Colonic mucosa (tissue), 4 donors: Measurements from ENCODE around the gene CHRNA3. TPM values are rescaled to one million over a fixed set of nuclear protein-coding genes. Genes with fewer than 3 reads are reported as not detected.

Experiments used
- DNase-seq: peaks from one replicate; pipeline ENCODE4 v3.0.0-alpha.2; 2020
- H3K27ac ChIP-seq: fragments of 200-600 bp; one replicate; pipeline ENCODE4 v1.8.0; 2021
- H3K27me3 ChIP-seq: fragments of 200-600 bp; one replicate; pipeline ENCODE4 v1.8.0; 2021
- H3K36me3 ChIP-seq: fragments of 200-600 bp; one replicate; pipeline ENCODE4 v1.8.0; 2021
- H3K4me1 ChIP-seq: fragments of 200-600 bp; one replicate; pipeline ENCODE4 v1.8.0; 2021; ENCODE audit warnings: mild to moderate bottlenecking
- H3K4me3 ChIP-seq: fragments of 200-600 bp; one replicate; pipeline ENCODE4 v1.8.0; 2021
- H3K9ac ChIP-seq, 2 donors: one replicate each; pipeline ENCODE4 v1.7.0; 2013; ENCODE audit warnings: control low read depth in 2 of 2, low read depth in 2 of 2, low read length in 2 of 2
- H3K9me3 ChIP-seq: fragments of 200-600 bp; one replicate; pipeline ENCODE4 v1.8.0; 2021
- CTCF ChIP-seq: fragments of 200-600 bp; IDR thresholded peaks from one replicate; pipeline ENCODE4 v1.8.0; 2022; ENCODE audit warnings: antibody characterized with exemption, mild to moderate bottlenecking
- intact Hi-C: fragments of 100-400 bp; cut with DNase I; formaldehyde crosslinking; loops from one replicate; pipeline ENCODE4 v1.14.1; 2022
- total RNA-seq, 2 donors: library from RNA; stranded (reverse); fragmentation: NEBNext Ultra II Directional in 1 of 2; extraction: Animal tissue kit (Norgen Biotek cat#: 25700) in 1 of 2; gene quantifications; one replicate each; pipeline ENCODE4 v1.2.1, GENCODE V29; 2021
- donor health status: healthy.
- donor health status: DM: no; HTN: no; CAD: no.
- donor health status: DM: no; HTN: no; CAD: no.

The CHRNA3 gene
- total RNA-seq, 2 donors from 2014 or later, result 2.0 to 3.5 TPM

DNA sequence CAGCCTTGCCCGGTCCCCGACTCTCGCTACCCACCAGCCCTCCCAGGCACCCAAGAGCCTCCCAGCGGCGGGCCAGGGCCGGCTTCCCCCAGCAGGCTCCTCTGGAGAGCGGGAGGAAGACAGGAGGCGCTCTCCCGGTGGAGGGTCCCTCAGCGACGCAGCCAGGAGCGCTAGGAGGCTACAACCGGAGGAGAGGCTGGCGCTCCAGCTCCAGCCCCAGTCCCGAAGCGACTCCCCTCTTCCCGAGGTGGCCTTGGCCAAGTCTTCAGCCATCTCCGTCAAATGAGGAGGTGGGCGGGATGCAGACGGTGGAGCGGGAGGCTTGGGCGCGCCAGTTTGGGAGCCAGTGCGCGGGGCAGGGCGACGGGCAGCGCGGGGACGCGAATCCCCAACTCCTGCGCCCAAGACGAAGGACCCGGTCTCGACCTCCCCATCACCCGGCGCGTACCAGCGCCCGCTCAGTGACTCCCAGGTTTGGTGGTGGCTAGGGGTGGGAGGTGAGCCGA, 722 bp downstream of the CHRNA3 start:
- Histone ChIP-seq H3K9ac (no peak overlapping the region), H3K9me3 (no peaks in the 10 kb centered on the region), H3K27me3 (peaks cover 34% of the 10 kb centered on the region), H3K36me3 (no peaks in the 10 kb centered on the region), H3K4me1 (no peaks in the 10 kb centered on the region), H3K4me3 (peak overlapping the region; percentile 17), H3K27ac (no peak overlapping the region)
- intact Hi-C loops, result no loop called here
- TF ChIP-seq CTCF, result no peak
- no peak for DNase-seq

DNA sequence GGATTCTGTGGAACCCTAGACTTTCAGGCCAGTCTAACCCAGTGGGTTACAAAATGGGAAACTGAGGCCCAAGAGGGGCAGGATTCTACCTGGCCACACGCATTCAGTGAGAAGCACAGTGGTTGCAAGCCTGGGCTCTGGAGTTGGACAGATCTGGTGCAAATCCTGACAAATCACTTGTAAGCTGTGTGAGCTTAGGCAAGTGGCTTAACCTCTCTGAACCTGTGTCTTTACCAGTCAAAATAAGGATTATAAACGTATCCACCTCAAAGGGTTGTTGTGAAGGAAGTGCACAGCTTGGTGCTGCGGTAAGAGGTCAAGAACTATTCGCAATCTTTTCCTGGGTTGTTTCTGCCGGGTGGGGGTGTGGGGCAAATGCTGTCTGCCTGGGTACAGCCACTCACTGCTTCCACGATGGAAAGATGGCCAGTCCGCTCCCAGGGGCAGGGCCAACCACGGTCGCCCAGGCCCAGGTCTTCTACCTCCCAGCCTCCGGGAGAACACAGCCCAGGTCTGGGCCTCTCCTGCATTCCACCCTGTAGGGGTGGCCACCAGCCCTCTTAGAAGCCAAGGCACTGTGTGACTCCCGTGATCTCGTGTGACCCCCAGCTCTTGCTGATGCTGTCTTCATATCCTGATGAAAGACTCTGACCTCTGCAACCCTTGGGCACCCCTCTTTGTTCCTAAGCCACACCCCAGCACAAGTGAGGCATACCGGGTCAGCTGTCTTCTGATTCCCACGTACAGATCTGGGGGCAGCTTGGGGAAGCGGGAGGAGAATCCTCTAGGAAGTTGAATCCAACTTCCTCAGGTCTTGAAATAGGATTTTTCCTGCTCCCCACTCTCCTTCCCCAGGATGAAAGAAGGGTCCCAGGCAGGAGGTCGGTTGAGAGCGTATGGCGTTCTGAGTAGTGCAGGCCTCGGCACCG, 1.5 kb downstream of the CHRNA3 start:
- no peak for DNase-seq
- Histone ChIP-seq H3K4me1 (no peaks in the 10 kb centered on the region), H3K9me3 (no peaks in the 10 kb centered on the region), H3K9ac (no peak overlapping the region), H3K36me3 (no peaks in the 10 kb centered on the region), H3K4me3 (no peak overlapping the region), H3K27ac (no peak overlapping the region), H3K27me3 (peaks cover 34% of the 10 kb centered on the region)
- intact Hi-C loops, result loop anchor here (5.0 kb wide), 1 partner anchor 133 kb away; no protein-coding TSS in a partner anchor
- TF ChIP-seq CTCF, result no peak

GRCh38 chr15:78618490-78618934, 2.3 kb downstream of the CHRNA3 start:
- DNase-seq, result peak; percentile 94
- TF ChIP-seq CTCF, result peak; percentile 79
- H3K9ac ChIP-seq, result no peak overlapping the region
- no peaks in the 10 kb centered on the region for H3K9me3 ChIP-seq
- no peaks in the 10 kb centered on the region for H3K36me3 ChIP-seq
- no peak overlapping the region for H3K4me3 ChIP-seq
- peaks cover 34% of the 10 kb centered on the region for H3K27me3 ChIP-seq
- H3K27ac ChIP-seq, result no peak overlapping the region
- H3K4me1 ChIP-seq, result no peaks in the 10 kb centered on the region
- intact Hi-C loops, result loop anchor here (5.0 kb wide), 1 partner anchor 134 kb away; no protein-coding TSS in a partner anchor

DNA sequence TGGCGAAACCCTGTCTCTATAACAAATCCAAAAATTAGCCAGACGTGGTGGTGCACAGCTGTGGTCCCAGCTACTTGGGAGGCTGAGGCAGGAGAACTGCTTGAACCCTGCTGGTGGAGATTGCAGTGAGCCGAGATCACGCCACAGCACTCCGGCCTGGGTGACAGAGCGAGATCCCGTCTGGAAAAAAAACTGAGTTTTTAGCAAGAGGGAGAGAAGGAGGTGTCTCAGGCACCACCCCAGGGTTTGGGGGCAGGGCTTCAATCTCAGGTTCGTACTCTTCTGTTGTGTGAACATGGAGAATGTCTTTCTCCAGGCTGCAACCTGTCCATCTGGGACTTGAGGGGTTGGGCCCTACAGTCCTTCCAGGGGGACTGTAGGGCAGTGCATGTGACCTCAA, 2.7 kb downstream of the CHRNA3 start:
- Histone ChIP-seq H3K4me1 (no peaks in the 10 kb centered on the region), H3K9ac (no peak overlapping the region), H3K9me3 (no peaks in the 10 kb centered on the region), H3K27me3 (peaks cover 34% of the 10 kb centered on the region), H3K4me3 (no peak overlapping the region), H3K36me3 (no peaks in the 10 kb centered on the region), H3K27ac (no peak overlapping the region)
- TF ChIP-seq CTCF, result no peak
- intact Hi-C loops, result loop anchor here (5.0 kb wide), 1 partner anchor 134 kb away; no protein-coding TSS in a partner anchor
- DNase-seq, result no peak

- H3K27me3 ChIP-seq, result peaks cover 34% of the 10 kb centered on the region
- no peaks in the 10 kb centered on the region for H3K4me1 ChIP-seq
- TF ChIP-seq CTCF, result no peak
- no peak overlapping the region for H3K4me3 ChIP-seq
- H3K27ac ChIP-seq, result no peak overlapping the region
- no peak for DNase-seq
- no peaks in the 10 kb centered on the region for H3K36me3 ChIP-seq
- H3K9me3 ChIP-seq, result no peaks in the 10 kb centered on the region
- no peak overlapping the region for H3K9ac ChIP-seq
- intact Hi-C loops, result loop anchor here (1.0 to 5.0 kb wide), 2 partner anchors 92 to 135 kb away; no protein-coding TSS in a partner anchor
These were observed 3.3 kb downstream of the CHRNA3 start for GRCh38 chr15:78617516-78617915.
